Activated CD4-positive, alpha-beta T cell treated with anti-CD3 and anti-CD28 coated beads, Interleukin-2, amount 50 U/mL, for 4 hours (primary cell): Measurements from ENCODE around the gene ZEB1.
"Not testable (repeated sequence)": the region's sequence is repeated elsewhere in the genome, so short reads cannot be mapped to it uniquely, and the experiment has no call there.

Experiments
- DNase-seq, 2 experiments: peaks; one replicate each; pipeline ENCODE4 v3.0.0-alpha.2; 2020

ZEB1 gene

DNA sequence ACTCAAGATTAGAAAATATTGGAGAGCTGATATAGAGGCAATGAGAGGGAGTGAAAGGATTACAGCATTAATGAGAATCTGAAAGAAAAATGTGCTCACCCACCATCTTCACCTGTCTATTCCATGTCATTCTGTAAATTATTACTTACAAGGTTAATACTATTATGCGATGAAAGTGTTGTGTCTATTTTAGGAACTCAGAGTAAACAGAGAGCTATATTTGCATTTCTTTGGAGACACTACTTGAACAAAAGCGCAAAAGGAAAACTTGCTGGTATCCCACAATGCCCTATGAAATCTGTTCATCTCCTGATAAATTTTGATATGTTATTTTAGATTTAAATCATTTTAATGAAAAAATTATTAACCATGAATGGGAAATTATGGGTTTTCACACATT is 196.1 kb downstream of the ZEB1 start:
- DNase-seq = no peak

DNA sequence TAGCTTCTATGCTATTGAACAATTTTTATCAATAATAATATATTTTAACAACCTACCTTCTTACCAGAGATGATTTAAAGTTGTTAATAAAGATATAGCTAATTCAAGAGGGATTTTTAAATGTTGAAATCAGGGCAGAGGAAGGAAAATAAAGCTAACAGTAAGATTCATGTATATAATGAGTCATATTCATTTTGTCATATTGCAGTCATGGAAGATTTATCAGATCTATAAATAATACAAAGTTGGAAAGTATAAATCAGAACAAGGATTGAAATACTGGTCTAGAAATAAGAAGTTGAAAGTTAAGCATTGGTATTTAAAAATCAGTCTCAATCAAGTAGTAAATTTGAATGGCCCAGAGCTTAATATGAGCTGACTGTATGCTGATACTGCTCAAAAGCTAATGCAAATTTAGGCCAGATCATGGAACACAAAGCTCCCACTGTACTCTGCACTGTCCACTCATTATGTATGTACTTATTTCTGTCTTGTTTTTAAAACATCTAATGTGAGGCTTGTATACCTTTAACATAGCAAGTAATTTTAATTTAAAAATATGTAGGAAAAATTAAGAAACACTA is 196.9 kb downstream of the ZEB1 start:
- no peak for DNase-seq

DNA sequence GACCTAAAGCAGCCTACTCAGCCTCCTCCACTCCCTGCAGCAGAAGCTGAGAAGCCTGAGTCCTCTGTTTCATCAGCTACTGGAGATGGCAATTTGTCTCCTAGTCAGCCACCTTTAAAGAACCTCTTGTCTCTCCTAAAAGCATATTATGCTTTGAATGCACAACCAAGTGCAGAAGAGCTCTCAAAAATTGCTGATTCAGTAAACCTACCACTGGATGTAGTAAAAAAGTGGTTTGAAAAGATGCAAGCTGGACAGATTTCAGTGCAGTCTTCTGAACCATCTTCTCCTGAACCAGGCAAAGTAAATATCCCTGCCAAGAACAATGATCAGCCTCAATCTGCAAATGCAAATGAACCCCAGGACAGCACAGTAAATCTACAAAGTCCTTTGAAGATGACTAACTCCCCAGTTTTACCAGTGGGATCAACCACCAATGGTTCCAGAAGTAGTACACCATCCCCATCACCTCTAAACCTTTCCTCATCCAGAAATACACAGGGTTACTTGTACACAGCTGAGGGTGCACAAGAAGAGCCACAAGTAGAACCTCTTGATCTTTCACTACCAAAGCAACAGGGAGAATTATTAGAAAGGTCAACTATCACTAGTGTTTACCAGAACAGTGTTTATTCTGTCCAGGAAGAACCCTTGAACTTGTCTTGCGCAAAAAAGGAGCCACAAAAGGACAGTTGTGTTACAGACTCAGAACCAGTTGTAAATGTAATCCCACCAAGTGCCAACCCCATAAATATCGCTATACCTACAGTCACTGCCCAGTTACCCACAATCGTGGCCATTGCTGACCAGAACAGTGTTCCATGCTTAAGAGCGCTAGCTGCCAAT is 202.2 kb downstream of the ZEB1 start:
- no peak for DNase-seq

DNA sequence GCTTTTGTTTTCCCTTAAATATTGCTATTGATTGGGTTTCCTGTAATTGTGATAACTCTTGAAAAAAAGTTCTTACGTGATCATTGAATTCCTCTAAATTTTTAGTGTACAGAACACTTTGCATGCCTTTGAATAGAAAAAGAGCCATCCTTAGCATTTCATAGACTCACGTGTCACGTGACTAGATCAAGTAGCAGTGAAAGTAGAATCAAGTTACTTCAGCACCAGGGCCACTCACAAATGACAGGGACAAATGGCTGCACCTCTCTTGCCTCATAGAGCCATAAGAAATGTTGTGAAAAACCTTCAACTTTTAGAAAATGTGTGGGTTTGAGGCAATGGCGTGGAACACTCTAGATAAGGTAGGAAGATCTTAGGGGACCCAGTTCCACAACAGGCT is 203.8 kb downstream of the ZEB1 start:
- DNase-seq = no peak

DNA sequence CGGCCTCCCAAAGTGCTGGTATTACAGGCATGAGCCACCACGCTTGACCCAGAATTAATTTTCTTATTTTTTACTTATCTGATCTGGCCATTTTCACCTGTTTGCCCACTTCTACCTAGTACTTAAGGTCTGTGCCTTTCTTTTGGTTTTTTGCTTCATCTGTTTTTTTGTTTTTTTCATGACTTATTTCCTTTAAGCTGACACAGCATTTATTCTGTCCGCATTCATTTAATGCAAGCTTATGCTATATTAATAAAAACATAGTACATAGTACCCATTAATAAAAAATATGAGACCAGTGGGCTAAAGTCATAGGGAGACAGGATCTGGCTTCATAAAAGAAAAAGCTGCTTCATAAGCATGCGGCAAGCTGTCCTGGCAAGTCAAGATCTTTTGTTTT is 205.4 kb downstream of the ZEB1 start:
- DNase-seq = no peak

DNA sequence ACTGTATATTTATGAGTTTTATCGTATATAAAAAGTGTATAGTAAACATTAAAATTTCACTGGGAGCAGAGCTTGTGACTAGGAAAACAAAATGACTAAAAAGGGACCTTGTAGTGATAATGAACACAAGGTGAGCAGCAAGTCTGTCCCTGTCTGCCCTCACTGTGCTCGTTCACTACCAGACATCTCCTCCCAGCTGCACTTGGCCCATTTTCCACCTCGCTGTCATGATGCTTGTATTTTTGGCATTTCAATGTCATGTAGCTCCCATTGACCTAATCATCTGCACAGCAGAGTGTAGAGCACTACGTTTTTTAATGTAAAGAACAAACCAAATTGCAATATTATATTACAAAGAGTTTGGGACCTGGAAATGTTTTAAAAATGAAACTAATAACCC is 207.2 kb downstream of the ZEB1 start:
- DNase-seq = no peak

DNA sequence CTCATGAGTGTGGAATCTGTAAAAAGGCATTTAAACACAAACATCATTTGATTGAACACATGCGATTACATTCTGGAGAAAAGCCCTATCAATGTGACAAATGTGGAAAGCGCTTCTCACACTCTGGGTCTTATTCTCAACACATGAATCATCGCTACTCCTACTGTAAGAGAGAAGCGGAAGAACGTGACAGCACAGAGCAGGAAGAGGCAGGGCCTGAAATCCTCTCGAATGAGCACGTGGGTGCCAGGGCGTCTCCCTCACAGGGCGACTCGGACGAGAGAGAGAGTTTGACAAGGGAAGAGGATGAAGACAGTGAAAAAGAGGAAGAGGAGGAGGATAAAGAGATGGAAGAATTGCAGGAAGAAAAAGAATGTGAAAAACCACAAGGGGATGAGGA is 207.7 kb downstream of the ZEB1 start:
- no peak for DNase-seq

DNA sequence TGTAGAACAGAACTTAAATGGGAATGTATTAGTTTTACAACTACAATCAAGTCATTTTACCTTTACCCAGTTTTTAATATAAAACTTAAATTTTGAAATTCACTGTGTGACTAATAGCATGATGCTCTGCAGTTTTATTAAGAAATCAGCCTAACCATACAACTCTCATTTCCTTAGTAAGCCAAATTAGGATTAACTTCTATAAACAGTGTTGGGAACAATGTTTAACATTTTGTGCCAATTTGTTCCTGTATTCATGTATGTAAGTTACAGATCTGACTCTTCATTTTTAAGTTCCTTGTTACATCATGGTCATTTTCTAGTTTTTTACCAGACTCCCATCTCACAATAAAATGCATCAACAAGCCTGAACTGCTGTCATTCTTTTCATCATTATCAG is 209.8 kb downstream of the ZEB1 start:
- no peak for DNase-seq

DNA sequence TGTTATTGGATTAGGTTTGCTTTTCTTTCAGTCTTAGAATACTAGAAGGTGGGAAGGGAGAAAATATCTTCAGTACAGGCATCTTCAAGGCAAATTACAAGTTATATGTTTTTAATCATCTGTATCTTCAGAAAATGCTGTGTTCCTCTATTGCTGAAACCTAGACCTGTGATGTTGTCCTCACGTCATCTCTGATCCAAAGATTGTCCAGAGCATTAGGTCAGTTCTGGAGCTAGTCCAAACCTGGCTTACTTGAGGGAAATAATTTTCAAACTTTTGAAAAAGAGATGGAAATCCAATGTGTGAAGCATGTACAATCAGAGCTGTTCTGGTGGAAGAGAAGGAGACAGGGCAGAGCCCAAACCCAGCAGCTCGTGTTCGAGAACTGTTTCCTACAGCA is 217.3 kb downstream of the ZEB1 start:
- DNase-seq = no peak

DNA sequence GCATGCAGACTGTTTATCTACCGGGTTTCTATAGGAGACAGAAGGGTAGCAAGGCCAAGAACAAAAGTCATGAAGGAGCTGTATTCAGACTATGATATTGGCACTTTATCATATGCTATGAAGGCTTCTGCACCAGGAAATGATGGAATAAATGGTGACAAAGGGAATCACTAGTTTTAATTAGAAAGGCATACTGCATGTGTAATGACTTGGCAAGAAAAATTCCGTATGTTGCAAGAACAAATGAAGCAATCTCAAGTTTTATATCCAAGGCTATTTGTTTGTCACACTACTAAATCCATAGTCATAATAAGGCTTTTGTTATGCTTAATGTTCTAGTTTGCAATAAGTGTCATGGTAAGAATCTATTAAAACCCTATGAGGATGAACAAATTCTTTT is 230.9 kb downstream of the ZEB1 start:
- no peak for DNase-seq

DNA sequence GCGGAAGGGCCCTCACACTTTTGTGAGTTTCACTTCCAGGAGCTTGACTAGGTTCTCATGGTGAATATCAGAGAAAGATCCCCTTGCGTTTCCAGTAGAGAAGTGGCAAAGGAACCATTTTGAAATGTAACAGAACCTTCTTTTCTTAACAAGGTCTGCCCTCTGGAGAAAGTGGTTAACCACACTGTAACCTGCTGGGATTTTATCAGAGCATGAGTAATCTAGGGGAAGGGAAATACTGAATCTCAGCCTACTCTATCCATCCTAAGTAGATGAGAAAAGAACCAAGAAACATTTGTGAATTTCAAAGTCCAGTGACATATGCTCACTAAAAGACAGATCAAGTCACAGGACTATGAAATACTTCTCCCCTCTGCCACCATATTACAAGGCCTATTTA is 235.5 kb downstream of the ZEB1 start:
- DNase-seq = no peak

DNA sequence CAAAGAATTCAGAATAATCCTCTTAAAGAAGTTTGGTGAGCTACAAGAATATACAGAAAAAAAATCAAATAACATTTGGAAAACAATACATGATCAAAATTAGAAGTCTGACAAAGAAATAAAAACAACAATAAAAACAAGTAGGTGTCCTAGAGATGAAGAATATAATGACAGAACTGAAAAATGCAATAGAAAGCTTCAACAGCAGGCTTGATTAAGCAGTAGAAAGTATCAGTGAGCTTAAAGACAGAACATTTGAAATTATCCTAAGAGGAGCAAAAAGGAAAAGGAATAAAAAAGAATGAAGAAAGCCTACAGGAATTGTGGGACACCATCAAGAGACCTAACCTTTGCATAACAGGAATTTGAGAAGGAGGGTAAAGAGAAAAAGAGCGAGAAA is 238.8 kb downstream of the ZEB1 start:
- DNase-seq = no peak

DNA sequence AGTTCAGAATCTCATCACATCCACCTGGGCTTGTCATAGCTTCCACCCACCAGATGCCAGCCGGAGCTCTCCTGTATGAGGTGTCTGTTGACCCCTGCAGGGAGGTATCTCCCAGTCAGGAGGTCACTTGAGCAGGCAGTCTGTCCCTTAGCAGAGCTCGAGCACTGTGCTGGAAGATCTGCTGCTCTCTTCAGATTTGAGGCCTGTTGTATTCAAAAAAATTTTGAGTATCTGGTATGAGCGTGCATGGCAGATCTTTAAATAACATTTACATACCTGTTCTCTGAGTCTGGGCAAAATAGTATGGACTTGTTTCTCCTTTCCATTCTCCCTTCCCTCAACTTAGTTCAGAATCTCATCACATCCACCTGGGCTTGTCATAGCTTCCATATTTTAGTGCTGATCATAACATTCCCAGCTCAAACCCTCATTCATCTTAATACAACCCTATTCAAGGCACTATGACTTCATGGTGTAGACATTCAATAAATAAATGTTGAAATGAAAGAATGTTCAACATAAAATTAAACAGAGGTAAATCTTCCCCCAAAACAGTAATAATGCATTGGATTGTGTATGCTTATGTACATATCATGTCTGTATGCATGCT is 249.3 kb downstream of the ZEB1 start:
- not testable (repeated sequence) for DNase-seq

DNA sequence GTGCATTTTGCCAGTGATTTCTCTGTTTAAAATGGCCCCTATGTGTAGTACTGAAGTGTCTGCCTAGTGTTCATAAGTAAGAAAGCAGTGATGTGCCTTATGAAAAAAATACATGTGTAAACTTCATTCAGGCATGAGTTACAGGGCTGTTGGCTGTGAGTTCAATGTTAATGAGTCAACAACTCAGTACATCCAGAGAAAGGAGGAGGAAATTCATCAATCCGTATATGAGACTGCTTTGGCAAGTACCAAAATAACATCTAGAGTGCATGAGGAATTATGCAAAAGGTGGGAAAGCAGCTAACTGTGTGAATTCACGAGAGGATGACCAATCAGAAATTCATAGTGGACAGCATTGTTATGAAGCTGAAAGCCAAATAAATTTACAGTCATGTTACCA is 255.6 kb downstream of the ZEB1 start:
- no peak for DNase-seq

DNA sequence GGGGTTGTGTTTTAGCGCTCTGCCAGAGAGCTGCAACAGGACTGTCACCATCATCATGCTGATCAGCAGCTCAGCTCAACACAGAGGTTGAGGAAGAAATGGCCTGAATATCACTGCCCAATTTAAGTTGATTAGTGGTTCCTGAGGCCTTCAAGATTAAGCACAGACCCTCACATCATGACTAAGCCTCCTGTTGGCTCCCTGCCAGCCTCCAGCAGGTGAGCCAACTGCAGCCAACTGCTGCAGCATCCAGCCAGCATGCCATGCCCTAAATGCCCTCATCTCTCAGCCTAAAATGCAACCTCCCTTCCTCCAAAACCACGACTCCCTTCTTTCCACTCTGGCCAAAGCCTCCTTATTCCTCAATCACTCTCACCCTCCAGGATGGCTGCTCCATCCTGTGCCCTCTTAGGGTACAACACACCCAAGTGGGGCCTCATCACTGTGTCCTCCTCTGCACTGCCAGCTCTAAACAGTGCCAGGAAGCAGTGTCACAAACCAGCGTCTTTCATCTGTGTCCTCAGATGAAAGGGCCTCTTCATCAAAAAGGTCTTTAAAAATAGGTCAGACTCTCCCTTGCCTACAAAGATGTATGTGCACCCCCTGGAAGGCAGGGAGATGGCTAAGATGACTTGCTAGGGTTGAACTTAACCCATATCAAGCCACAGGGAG is 259.3 kb downstream of the ZEB1 start:
- DNase-seq = no peak

DNA sequence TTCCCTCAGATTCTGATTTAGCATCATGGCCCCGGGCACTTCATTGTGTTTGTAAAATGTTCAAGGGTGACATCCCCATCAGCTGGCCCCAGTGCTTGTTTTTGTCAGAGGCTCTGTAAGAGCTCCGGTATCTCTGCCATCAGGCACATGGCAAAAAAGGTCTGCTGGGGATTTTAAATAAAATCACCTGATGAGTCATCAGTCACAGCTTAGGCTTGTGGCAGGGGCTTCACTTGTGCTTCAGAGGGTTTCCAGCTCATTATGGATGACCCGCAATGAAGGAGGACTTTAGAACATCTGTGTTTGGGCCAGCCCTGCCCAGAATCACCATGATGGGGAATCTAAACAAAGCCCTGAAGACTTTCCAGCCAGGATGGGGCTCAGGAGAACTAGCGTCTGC is 259.9 kb downstream of the ZEB1 start:
- DNase-seq = no peak
